Adrenal gland (tissue), 5 donors: Measurements from ENCODE around the gene DDX5.

Source experiments
- POLR2A ChIP-seq, 2 donors: fragments of 450-650 bp; IDR thresholded peaks; one replicate each; pipeline ENCODE4 v1.6.1; 2017; ENCODE audit warnings: antibody characterized with exemption in 2 of 2, mild to moderate bottlenecking in 2 of 2, moderate library complexity in 1 of 2
- TF ChIP-seq, protein P1 (sequence below), 6 experiments: fragments of 450-650 bp in 4 of 6; fragments of 200-600 bp in 2 of 6; sonication (generic) in 1 of 6; IDR thresholded peaks; 1 replicate in 5 of 6; 2 replicates in 1 of 6; pipeline versions ENCODE4 v1.5.1 to v1.8.0; 2016 to 2021; ENCODE audit warnings: antibody characterized with exemption in 6 of 6, mild to moderate bottlenecking in 2 of 6, moderate library complexity in 1 of 6
- donor health status: DM: no; HTN: no; CAD: no.

- TF ChIP-seq, protein P1, sequence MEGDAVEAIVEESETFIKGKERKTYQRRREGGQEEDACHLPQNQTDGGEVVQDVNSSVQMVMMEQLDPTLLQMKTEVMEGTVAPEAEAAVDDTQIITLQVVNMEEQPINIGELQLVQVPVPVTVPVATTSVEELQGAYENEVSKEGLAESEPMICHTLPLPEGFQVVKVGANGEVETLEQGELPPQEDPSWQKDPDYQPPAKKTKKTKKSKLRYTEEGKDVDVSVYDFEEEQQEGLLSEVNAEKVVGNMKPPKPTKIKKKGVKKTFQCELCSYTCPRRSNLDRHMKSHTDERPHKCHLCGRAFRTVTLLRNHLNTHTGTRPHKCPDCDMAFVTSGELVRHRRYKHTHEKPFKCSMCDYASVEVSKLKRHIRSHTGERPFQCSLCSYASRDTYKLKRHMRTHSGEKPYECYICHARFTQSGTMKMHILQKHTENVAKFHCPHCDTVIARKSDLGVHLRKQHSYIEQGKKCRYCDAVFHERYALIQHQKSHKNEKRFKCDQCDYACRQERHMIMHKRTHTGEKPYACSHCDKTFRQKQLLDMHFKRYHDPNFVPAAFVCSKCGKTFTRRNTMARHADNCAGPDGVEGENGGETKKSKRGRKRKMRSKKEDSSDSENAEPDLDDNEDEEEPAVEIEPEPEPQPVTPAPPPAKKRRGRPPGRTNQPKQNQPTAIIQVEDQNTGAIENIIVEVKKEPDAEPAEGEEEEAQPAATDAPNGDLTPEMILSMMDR (IDR thresholded peaks at IDR 0.05), result peak in 1 of 6 experiments; percentile 14
- peak in 1 of 2 donors; percentile 71 for TF ChIP-seq POLR2A (IDR thresholded peaks at IDR 0.05)
Observed at GRCh38 chr17:64506576-64507412, 705 bp upstream of the DDX5 start, which contains the start of gene CEP95.
